ENCODE measurements around the gene PLEKHG3.

- TF ChIP-seq POLR2A (IDR thresholded peaks at IDR 0.05; ENCODE audit: low read depth, low read length) (no peak), POLR2AphosphoS5 (IDR thresholded peaks at IDR 0.05; ENCODE audit: low read depth, low read length) (no peak)
Observed at GRCh38 chr14:64684091-64684490, 20.1 kb upstream of the PLEKHG3 start.

Measured in GM12891 (cell line).